ENCODE results near the gene CDC42BPB. TPM values are rescaled to one million over a fixed set of nuclear protein-coding genes. Genes with fewer than 3 reads are reported as not detected.

Gene CDC42BPB
- polyA plus RNA-seq, 1 of the 3 experiments (the other 2 are of a cell fraction): 61.6 TPM

- ChIA-PET CTCF (interaction anchor here (0.6 to 7.4 kb wide), 13 partner anchors 8 to 391 kb away, joined by 3 to 99 read pairs (median 3); no protein-coding TSS in a partner anchor), POLR2A (interaction anchor here (0.7 kb wide), 1 partner anchor 157 kb away, joined by 6 read pairs; no protein-coding TSS in a partner anchor)
- Histone ChIP-seq H3K4me1 (ENCODE audit: control insufficient read depth in 1 of 2, insufficient read depth in 2 of 2, low read depth in 1 of 2, low read length in 1 of 2) (no peaks in the 10 kb centered on the region; a peak in 1 of 4 replicates), H3K27me3 (ENCODE audit: insufficient read depth) (no peaks in the 10 kb centered on the region), H3K9me3 (no peaks in the 10 kb centered on the region), H3K4me3 (ENCODE audit: low read depth in 2 of 2, low read length in 1 of 2) (no peak overlapping the region), H2AFZ (ENCODE audit: low read depth) (no peak overlapping the region), H3K9ac (no peak overlapping the region), H4K20me1 (ENCODE audit: insufficient read depth) (no peaks in the 10 kb centered on the region), H3K79me2 (ENCODE audit: insufficient read depth) (no peaks in the 10 kb centered on the region), H3K9me2 (no peaks in the 10 kb centered on the region), H3K36me3 (replicated peaks in 1 of 2; ENCODE audit: control insufficient read depth in 1 of 2, insufficient read depth in 2 of 2, low read length in 1 of 2) (no peaks in the 10 kb centered on the region), H3K4me2 (no peak overlapping the region), H3K27ac (ENCODE audit: low read depth in 2 of 2, low read length in 1 of 2) (no peak overlapping the region), H3F3A (replicated peaks; ENCODE audit: insufficient read depth) (no peaks in the 10 kb centered on the region)
- DNase-seq: no peak
- TF ChIP-seq FOXJ3 (CRISPR knock-in tag; IDR thresholded peaks at IDR 0.05): no peak
- TF ChIP-seq USF2 (IDR thresholded peaks at IDR 0.05; ENCODE audit: borderline replicate concordance, low read depth, low read length): no peak
- TF ChIP-seq NFIC (IDR thresholded peaks at IDR 0.05; ENCODE audit: borderline replicate concordance): no peak
- TF ChIP-seq USF1 (IDR thresholded peaks at IDR 0.05; ENCODE audit: borderline replicate concordance, low read depth): no peak
- TF ChIP-seq, protein P1, sequence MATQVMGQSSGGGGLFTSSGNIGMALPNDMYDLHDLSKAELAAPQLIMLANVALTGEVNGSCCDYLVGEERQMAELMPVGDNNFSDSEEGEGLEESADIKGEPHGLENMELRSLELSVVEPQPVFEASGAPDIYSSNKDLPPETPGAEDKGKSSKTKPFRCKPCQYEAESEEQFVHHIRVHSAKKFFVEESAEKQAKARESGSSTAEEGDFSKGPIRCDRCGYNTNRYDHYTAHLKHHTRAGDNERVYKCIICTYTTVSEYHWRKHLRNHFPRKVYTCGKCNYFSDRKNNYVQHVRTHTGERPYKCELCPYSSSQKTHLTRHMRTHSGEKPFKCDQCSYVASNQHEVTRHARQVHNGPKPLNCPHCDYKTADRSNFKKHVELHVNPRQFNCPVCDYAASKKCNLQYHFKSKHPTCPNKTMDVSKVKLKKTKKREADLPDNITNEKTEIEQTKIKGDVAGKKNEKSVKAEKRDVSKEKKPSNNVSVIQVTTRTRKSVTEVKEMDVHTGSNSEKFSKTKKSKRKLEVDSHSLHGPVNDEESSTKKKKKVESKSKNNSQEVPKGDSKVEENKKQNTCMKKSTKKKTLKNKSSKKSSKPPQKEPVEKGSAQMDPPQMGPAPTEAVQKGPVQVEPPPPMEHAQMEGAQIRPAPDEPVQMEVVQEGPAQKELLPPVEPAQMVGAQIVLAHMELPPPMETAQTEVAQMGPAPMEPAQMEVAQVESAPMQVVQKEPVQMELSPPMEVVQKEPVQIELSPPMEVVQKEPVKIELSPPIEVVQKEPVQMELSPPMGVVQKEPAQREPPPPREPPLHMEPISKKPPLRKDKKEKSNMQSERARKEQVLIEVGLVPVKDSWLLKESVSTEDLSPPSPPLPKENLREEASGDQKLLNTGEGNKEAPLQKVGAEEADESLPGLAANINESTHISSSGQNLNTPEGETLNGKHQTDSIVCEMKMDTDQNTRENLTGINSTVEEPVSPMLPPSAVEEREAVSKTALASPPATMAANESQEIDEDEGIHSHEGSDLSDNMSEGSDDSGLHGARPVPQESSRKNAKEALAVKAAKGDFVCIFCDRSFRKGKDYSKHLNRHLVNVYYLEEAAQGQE (IDR thresholded peaks at IDR 0.05; ENCODE audit: low read depth, low read length): no peak
- no peak for TF ChIP-seq JUND (IDR thresholded peaks at IDR 0.05)
- no peak for TF ChIP-seq SIN3A (IDR thresholded peaks at IDR 0.05; ENCODE audit: borderline replicate concordance, low read depth, low read length)
- TF ChIP-seq, protein P2, sequence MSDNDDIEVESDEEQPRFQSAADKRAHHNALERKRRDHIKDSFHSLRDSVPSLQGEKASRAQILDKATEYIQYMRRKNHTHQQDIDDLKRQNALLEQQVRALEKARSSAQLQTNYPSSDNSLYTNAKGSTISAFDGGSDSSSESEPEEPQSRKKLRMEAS (IDR thresholded peaks at IDR 0.05; ENCODE audit: low read depth): no peak
- TF ChIP-seq FOXM1 (IDR thresholded peaks at IDR 0.05; ENCODE audit: low read depth): no peak
- TF ChIP-seq GABPA (IDR thresholded peaks at IDR 0.05; ENCODE audit: low read depth): no peak
- 48% methylated on average over 7 of the region's 11 CpGs for WGBS (ENCODE audit: low lambda C conversion rate)
These were observed 21.7 kb upstream of the CDC42BPB start for GRCh38 chr14:103078860-103079587.
